Cardiac fibroblast (primary cell): ENCODE data around the gene FAAP100.
A peak's percentile ranks its signal among the peaks of the same experiment; 100 is the strongest.

Experiments
- DNase-seq, 2 donors: peaks; one replicate each; pipeline versions ENCODE4 v3.0.0 to v3.0.0-alpha.2; 2010; ENCODE audit warnings: low read depth in 2 of 2
- H3K4me3 ChIP-seq, 2 donors: replicated peaks in 1 of 2; 1 replicate in 1 of 2; 2 replicates in 1 of 2; pipeline ENCODE4 v1.5.1; 2011; ENCODE audit warnings: low read depth in 2 of 2, low read length in 2 of 2, mild to moderate bottlenecking in 2 of 2, moderate library complexity in 1 of 2
- TF ChIP-seq, protein P1 (sequence below): IDR thresholded peaks from one replicate; pipeline ENCODE4 v1.5.1; 2011; ENCODE audit warnings: low read depth, mild to moderate bottlenecking, low read length, inconsistent platforms

The FAAP100 gene, protein sequence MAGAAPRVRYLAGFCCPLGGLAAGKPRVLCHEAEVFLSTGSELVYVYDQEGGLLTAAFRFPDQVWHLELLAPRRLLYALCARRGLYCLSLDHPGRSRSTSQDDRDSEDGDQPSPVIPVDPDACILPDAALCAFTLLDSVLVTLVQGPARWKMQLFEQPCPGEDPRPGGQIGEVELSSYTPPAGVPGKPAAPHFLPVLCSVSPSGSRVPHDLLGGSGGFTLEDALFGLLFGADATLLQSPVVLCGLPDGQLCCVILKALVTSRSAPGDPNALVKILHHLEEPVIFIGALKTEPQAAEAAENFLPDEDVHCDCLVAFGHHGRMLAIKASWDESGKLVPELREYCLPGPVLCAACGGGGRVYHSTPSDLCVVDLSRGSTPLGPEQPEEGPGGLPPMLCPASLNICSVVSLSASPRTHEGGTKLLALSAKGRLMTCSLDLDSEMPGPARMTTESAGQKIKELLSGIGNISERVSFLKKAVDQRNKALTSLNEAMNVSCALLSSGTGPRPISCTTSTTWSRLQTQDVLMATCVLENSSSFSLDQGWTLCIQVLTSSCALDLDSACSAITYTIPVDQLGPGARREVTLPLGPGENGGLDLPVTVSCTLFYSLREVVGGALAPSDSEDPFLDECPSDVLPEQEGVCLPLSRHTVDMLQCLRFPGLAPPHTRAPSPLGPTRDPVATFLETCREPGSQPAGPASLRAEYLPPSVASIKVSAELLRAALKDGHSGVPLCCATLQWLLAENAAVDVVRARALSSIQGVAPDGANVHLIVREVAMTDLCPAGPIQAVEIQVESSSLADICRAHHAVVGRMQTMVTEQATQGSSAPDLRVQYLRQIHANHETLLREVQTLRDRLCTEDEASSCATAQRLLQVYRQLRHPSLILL

DNA sequence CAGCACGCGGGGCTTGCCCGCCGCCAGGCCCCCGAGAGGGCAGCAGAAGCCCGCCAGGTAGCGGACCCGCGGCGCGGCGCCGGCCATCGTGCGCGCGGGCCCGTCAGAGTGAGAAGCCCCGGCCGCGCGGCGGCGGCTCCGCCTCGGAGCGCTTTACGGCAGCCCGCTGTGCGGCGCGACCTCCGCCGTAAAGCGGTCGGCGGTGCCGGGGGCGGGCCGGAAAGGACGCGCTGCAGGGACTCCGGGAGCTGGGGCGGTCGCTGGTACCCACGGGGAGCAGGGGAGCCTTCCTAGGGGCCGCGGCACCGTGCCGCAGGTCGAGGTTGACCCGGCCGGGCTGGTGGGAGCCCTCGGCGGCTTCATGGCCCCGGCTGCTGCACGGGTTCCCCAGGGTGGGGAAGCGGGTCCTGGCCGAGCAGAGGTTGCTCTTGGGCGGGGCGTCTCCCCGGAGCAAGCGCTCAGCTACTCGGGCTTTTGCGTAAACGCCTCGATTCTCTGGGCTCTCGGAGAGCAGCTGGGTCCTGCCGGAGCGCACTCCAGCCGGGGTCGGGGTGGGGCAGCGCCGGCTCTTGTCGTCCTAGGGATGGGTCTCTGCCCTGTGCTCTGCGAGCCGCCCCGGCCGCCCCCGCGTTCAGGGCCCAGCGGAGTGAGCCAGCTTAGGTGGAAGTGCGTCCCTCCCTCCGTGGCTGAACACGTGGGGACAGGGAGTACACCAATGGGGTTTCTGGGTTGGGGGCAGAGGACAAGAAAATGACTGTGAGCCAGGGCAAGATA is at the start of gene FAAP100:
TSS of gene FAAP100 (minus strand) at position 110 of the 774 bp plus-strand sequence. CDS start at position 87, 23 bp downstream.
- TF ChIP-seq, protein P1, sequence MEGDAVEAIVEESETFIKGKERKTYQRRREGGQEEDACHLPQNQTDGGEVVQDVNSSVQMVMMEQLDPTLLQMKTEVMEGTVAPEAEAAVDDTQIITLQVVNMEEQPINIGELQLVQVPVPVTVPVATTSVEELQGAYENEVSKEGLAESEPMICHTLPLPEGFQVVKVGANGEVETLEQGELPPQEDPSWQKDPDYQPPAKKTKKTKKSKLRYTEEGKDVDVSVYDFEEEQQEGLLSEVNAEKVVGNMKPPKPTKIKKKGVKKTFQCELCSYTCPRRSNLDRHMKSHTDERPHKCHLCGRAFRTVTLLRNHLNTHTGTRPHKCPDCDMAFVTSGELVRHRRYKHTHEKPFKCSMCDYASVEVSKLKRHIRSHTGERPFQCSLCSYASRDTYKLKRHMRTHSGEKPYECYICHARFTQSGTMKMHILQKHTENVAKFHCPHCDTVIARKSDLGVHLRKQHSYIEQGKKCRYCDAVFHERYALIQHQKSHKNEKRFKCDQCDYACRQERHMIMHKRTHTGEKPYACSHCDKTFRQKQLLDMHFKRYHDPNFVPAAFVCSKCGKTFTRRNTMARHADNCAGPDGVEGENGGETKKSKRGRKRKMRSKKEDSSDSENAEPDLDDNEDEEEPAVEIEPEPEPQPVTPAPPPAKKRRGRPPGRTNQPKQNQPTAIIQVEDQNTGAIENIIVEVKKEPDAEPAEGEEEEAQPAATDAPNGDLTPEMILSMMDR: no peak
- peak within 1 kb of the TSS; percentile 90 to 92 for H3K4me3 ChIP-seq

DNA sequence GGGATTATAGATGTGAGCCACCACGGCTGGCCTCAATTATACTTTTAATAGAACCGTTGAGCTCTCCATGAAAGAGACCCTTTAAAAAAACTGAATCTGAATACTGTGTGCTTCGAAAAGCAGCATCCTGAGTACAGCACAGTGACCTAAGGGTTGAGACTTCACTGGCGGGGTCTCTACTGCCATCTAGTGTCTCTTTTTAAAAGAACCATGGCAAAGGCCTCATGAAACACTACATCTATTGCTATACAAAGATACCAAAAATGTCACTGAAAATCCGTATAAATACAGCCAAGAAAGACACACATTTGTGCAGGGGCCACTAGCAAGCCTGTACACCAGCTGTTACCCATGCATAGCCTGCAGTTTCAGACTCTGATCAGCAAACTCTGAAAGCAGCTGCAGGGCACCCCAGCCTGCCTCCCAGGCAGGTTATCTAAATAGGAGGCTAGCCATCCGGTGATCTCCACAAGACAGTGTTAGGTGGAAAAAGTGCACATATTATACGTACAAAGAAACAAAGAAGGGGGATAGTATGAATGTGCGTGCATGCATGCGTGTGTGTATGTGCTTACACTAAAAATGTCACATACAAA is 49.5 kb upstream of the FAAP100 start:
- DNase-seq: peak; percentile 85 to 87
- H3K4me3 ChIP-seq: no peak overlapping the region

More for the DNA sequence above, at the start of gene FAAP100:
- DNase-seq: peak; percentile 78 to 81

DNA sequence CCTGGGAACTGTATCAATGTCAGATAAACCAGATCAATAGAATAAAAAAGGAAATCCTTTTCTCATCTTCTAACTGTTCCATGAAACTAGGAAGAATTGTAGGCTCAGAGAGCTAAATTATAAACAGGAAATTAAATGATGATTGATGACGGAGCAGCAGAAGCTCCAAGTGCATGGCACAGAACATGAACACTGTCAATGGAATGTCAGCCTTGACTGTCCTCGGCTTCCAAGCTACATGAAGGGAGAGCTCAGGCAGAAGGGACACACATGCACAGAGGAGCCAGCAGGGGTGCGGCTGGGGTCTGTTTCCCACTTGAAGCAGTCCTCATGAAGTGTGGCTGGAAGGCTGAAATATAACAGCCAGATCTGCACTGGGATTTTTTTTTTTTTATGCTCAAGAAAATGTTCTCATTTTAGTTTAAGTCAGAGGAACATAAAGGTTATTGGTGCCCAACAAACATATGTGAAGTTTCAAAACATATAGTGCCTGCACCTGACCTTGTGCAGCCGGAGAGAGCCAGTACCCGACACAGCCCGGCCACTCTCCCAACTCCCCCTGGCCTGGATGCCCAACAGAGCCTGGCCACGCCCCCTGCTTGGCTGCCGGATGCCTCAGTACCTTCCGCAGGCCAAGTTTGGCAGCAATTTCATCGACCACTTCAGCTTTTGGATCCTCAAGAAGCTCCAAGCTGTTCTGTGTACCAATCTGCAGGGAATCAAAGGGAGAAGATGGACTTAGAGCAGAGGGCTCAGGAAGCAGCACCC is 47.8 kb upstream of the FAAP100 start:
- DNase-seq: peak in 1 of 2 donors; percentile 69
- TF ChIP-seq, protein P1: no peak
- H3K4me3 ChIP-seq: no peak overlapping the region

More for the DNA sequence above, 49.5 kb upstream of the FAAP100 start:
- TF ChIP-seq, protein P1: peak; percentile 82

DNA sequence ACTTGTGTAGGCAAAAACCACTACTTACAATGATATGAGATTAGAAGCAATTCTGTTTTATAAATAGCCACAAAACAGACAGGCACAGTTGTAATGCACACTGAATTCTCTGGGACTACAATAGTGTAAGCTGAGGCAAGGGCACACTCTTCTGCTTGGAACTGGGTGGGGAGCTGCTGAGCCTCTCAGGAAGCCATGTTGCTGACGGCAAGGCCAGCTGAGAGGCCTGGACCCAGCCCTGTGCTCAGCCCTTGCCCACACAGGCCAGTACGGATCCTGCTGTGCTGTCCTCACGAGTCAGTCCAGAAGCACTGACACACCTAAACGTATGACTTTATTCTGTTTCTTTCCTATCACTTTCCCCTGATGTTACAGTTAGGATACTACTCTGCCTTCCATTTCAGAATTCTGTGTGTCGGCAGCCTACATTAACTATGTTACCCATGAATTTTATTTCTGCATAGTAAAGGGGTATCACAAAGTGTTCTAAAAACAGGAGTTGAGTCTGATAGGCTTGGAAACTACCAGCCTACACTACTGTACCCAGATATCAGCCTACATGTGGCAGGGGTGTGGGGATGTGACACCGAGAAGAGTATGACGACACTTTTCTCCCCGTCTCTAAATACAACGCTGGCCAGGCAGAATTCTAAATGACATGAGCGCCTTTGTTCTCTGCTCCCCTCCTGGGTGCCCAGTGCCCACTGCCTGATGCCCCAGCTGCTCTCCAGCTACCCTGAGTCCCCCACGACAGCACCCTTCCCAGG is 41.1 kb upstream of the FAAP100 start:
- TF ChIP-seq, protein P1: no peak
- DNase-seq: no peak
- no peak overlapping the region for H3K4me3 ChIP-seq

DNA sequence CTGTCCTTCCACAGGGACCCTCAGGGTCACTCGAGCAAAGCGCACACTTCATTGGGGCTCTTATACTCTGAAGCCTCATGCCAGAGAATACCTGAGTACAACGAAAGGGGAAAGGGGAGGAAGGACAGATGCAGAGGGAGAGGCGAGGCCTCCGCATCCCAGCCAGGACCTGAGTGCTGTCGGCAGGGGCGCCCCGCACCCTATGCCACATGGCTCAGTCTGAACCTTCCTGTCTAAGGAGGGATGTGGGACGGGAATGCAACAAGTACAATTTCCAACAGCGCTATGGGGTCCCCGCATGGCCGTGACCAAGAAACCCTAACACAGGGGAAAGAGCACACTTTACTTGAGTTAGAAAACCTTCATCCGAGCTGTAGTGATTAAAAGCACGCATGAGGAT is 39.8 kb upstream of the FAAP100 start:
- TF ChIP-seq, protein P1: no peak
- DNase-seq: no peak
- H3K4me3 ChIP-seq: no peak overlapping the region
